Myocyte (in vitro differentiated cells): ENCODE measurements around the gene SH3RF3. TPM values are rescaled to one million over a fixed set of nuclear protein-coding genes. Genes with fewer than 3 reads are reported as not detected.

Experiments
- DNase-seq: peaks from one replicate; pipeline ENCODE4 v3.0.0-alpha.2; 2012; ENCODE audit warnings: low read depth
- total RNA-seq: library from RNA; depleted of rRNA; stranded (reverse); fragments of >200 nt; gene quantifications from 2 replicates; pipeline ENCODE4 v1.2.3, GENCODE V29; 2014

The SH3RF3 gene
- total RNA-seq, 1 donor from 2014 or later, result 5.3 TPM

DNA sequence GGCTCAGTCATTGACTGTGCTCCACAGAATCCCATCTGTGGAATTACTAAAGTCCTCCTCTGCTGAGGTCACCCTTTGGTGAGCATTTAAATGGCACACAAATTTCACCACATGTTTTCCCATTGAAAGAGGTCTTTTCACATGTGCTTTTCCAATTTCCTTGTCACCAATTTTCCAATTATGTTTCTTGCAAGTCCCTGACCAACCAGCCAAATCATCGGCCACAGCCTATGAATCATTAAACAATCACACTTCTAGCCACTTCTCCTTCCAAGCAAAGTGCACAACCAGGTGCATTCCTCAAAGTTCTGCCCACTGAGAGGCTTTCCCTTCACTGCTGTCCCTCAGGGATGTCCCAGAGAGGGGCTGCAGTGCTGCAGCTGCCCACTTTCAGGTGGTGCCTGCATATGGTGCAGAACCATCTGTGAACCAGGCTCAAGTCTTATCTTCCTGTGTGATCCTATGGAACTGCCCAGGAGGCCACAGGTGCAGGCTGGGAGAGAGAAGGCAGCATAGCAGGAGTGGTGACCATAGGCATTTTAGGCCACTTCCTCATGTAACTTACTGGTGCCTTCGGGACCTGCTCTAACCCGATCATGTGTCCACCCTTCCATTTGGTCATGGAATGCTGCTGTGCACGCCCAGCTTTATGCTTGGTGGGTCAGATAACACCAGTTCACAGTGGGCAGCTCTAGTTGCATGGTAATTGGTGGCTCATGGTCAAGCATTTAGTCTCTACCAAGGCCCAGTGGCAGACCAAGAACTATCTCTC is 331.7 kb downstream of the SH3RF3 start:
- peak; percentile 30 for DNase-seq

DNA sequence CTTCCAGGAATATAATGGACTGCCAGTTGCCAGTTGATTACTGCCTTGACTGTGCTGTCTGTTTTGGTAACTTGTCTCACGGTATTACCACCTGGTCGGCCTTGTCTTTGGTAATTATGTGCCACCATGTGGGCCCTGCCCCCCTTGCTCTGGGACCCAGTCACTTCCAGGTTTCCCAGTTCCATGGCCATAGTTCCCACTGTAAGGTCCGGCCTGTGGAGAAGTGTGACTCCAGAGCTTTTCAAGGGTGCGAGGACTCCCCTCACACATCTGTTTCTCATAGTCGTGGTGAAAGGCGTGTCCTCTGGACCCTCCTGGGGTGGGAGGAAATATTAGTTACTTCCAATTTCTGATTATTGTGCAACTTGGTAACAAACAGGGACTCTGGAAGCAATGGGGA is 334.2 kb downstream of the SH3RF3 start:
- DNase-seq, result no peak

DNA sequence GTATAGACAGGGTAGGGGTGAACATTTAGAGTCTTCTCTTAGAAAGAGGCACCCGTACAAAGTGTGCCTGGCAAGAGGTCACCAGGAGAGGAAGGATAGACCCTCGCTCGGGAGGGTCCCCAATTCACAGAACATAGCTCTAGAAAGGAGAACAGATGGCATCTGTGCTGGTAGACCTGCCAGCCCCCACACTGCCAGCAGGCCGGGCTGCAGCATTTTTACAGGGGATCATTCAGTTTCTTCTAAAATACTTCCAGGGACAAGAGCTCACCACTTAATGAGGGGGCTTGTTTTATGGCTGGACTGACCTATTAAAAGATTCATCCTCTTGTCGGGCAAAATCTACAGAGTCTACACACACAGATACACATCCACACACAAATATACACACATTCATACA is 334.9 kb downstream of the SH3RF3 start:
- no peak for DNase-seq

DNA sequence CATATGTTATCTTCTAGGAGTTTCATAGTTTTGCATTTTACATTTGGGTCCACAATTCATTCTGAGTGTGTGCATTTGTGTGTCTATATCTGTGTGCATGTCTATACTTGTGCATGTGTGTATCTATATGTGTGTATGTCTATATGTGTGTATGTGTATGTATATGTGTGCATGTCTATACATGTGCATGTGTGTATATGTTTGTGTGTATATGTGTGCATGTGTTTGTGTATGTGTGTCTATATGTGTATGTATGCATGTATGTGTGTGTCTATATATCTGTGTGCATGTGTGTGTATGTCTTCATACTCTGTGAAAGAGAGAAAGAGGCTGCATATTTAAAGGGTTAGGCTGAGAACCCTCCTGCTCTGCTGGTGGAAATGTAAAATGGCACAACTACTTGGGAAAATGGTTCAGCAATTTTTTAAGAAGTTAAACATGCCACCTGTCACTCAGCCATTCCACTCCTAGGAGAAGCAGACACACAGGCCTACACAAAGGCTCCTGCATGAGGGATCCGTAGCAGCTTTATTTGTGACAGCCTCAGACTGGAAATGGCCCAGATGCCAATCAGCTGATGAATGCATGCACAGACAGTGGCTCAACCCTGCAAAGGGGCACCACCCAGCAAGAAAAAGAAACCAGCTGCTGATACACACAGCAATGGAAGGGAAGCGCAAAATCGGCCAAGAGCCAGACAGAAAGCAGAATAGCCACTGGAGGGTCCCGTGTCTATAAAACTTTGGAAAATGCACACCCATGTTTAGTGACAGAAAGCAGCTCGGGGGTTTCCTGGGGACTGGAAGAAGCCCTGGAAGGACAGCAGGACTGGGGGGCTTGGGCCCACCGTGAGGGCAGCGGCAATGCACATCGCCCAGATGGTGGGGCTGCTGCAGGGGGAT is 337.9 kb downstream of the SH3RF3 start:
- peak; percentile 94 for DNase-seq

DNA sequence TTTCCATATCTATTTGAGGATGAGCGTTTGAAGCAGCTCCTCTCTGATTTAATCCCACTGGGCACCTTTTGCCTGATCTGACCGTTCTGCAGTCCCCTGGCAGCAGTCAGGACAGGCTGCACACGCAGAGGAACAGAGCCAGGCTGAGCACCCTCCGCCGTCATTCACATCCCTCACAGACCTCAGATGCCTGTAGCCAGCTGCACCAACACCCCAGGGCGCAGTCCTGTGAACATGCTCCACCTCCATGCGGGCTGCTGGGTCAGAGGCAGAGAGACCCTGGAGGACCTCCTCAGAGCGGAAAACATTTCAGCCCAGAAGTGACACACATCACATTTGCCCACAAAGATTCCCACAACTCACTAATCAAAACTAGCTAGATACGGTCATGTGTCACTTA is 338.7 kb downstream of the SH3RF3 start:
- peak; percentile 86 for DNase-seq

DNA sequence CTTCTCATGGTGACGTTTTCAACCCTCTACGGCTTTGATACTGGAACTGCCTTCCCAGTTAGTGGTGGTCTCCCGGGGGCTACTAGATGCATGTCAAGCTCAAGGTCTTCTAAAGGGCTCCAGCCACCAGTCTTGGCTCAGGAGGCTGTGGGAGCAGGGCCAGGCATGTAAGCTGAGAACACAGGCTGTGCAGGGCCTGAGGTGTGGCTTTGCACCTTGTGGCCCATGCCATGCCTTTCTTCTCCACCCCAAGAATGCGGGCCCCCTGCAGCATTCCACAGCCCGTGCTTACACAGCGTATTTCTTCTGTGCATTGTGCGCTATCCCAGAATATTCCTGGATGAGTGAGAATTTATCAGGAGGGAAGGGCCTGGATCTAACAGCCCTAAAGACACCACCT is 339.9 kb downstream of the SH3RF3 start:
- DNase-seq, result no peak

DNA sequence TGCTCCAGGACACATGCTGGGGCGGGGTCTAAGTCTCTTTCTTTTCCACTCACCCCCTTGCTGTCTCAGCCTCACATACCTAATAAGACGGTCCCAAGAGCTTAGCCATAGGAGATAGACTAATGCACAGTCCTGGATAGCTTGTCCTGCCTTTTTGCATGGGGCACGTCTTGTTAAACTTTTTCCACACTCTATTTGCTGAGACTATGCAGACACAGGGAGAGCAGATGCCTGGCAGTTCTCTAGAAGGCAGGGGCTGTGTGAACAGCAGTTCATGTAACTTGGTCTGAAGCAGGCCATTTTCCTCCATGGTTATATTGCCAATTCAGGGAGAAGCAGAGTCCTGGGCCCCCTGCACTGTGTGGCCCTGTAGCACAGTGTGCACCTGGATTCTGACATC is 342.7 kb downstream of the SH3RF3 start:
- no peak for DNase-seq

DNA sequence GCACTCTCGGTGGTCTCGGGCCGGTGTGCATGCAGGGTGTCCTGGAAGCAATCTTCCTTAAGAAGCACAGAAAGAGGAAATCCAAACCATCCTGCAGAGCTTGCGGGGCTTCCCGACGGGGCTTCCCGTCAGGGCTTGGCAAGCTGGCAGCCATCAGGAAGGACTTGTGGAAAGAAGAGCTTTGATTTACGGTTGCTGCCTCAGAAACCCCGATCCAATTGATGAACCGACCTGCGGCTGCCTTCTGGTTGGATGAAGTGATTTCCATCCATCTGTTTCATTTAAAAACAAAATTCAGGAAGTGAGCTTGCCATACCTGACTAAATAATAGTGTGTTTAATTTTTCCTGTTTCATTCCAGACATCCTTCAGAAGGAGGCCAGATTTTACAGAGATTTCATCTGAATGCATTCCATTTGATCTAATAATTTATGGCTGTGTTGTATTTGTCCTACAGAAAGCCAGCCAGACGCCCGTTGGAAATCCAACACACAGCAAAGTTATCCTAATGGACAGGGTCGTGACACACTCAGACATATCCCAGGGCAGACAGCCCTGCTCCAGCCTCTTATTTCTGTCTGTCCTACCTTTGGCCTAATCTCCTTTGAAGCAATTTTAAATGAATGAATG is 343.4 kb downstream of the SH3RF3 start:
- no peak for DNase-seq

DNA sequence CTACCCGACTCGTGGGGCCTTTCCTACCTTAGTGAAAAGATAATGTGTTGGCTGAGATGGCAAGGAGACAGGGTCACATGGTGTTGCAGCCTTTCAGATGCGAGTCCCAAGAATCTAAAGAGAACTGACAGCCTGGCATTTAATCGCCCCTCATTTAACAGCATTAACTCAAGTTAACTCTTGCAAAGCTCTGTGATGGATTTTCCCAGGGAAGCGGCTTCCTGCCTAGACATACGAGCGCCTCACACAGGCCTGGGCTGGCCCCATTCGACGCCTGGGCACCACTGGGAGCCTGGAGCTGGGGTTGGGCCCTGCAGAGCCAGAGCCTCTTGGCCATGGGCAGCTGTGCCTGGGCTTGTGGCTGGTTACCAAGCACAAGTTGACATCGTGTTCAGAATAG is 344.0 kb downstream of the SH3RF3 start:
- DNase-seq, result no peak

DNA sequence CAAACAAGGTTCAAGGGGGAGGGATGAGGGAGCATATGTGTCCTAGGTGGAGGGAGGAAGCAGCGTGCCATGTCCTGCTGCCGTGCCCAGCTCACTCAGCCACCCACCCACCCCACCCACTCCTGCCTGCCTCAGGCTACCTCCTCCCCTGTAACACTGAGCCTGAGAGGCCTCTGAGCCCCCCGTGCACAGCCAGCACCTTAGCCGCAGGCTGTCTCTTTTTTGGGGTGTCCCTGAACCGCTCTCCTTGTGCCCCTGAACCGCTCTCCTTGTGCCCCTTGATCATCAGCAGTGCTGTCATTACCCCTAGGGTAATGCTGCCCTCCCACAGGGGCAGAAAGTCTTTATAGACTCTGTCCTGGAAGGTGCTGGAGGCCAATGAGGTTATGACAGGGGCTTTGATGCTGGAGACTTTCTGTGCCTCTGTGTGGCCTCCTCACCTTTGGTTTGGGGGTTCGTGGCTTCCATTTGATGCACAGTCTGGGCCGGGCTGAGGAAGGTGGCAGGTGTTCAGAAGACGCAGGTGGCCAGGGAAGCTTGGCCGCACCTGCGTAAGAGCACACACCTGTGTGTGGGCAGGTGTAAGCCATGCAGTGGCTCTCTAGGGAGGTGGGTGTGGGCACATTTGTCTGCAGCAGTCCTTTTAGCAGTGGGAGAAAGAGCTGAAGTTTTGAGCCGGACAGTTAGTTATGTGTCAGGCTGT is 344.8 kb downstream of the SH3RF3 start:
- no peak for DNase-seq

DNA sequence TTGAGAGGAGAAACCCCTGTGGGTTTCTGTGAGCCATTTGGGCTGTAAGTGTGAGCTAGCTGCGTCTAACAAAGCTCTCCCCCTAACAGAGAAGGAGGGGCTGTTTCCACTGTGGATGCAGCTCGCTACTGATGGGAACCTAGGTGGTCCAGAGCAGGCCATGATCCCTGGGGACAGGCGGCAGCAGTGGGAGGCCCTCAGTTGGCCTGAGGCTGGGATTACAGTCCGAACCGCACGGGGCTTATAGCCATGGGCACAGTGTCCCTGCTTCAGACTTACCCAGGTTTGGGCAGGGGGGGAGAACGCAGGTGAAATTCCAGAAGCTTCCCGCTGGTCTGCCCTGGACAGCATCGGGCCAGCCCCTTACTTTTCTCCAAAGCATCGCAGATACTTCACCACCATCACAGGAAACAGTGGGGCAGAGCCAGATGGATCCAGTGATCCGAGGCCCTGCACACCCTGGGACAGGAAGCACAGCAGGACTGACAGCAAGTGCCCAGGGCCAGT is 345.4 kb downstream of the SH3RF3 start:
- no peak for DNase-seq

DNA sequence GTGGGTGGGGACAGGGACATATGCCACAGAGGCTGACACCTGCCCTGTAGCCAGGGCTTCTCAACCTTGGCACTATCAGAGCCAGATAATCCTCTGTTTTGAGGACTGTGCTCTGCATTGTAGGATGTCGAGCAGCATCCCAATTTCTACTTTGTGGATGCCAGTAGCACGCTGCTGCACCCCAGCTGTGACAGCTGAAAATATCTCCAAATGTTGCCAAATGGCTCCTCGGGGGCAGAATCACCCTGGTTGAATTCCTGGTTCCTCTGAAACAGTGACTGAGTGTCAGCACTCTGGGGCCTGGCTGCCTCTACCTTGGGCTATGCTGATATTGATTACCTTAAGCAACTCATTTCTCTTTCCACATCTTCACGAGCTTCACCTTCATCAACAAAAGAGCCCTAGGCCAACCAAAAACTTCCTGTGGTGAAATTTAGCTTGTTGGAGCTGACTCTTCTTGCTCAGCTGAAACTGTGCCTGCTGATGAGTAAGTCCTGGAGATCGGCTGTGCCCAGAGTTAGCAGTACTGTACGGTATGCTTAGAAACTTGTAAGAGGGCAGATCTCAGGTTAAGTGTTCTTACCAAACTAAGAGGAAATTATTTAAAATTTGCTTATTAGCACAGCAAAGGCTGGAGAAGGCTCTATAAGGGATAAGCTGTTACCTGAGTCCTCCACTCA is 346.7 kb downstream of the SH3RF3 start:
- DNase-seq, result peak; percentile 51

DNA sequence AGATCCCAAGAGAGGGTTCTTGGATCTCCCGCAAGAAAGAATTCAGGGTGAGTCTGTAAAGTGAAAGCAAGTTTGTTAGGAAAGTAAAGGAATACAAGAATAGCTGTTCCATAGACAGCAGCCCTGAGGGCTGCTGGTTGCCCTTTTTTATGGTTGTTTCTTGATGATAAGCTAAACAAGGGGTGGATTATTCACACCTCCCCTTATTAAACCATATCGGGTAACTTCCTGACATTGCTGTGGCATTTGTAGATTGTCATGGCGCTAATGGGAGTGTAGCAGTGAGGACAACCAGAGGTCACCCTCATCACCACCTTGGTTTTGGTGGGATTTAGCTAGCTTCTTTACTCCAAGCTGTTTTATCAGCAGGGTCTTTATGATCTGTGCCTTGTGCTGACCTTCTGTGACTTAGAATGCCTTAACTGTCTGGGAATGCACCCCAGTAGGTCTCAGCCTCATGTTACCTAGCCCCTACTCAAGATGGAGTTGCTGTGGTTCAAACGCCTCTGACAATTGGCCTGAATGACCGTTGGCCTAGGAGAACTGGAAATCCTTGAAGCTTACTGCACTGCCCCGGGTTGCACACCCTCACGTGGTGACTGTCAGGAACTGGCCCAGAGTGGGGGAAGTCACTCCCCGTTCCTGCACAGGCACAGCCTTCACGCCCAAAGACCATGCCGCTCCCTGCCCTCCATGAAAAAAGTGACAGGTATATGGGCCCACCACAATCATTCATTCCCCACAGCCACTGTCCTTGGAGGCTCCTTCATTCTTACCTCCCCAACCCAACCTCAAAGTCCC is 347.8 kb downstream of the SH3RF3 start:
- no peak for DNase-seq

DNA sequence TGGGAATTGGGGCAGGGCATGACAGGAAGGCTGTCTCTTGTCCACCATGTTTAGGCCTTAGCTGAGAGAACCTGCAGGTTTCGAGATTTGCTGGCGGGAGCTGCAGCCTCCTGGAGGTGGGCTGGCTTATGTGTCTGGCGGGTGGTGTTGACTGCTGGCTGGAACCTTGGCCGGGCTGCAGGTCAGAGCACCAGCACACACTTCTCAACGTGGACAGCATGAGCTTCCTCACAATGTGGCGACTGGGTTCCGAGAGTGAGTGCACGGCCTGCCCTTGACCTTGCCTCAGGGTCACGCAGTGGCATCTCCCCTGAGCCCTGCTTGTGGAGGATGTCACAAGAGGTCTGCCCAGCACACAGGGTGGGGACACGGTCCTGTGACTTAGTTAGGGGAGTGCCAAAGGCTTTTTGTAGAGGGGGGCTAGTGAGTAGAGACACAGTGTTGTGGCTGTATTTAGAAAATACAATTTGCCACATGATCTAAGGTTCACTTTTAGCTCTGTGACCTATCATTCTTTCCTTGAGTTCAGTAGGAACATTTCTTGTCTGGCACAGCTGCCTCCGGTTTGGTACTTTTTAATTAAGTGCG is 350.0 kb downstream of the SH3RF3 start:
- DNase-seq, result no peak

DNA sequence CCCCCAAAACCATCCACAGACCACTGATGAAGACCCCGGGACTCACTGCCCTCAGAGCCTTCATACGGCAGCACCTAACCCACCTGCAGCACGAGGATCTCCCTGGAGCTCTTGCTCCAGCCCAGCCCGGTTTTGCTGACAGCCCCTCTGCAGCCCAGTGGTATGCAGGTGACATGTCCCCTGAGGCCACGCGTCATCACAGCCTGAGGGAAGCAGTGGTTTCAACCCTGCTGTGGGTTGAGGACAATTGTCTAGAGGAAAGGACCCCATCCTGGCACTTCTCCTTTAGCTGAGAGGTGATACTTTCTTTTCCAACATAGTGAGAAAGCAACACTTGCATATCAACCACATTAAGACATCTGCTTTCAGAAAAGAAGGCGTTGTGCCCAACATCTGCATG is 350.8 kb downstream of the SH3RF3 start:
- DNase-seq, result no peak

DNA sequence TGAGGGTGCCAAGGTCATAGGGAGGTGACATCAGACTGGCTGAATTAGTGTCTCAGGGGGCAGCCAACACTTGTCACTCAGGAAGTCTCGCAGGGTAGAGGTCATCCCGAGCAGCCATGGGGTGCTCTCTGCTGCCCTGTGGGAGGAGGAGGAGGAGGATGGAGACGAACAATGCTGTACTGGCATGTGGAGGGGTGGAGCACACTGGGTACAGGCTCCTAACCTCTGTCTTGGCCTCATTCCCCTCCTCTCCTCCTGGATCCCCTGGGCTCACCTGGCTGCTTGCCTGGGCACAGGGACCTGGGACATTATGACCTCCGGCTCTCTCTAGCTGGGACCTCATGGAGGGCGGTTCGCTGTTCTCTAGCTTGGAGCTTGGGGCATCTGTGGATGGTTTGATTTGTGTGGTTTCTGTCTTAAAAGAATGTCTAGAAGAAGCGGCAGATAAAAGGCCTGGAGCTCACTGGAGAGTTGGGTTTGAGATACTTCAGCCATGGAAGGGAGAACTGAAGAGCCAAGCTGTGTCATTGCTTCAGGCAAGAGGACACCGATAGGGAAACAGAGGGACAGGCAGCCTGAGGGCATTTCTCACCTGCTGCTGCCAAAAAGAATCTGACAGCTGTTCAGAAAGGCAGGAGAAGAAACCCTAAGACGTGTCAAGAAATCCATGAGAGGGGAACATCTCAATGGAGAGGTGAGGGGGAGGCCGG is 351.6 kb downstream of the SH3RF3 start:
- no peak for DNase-seq

DNA sequence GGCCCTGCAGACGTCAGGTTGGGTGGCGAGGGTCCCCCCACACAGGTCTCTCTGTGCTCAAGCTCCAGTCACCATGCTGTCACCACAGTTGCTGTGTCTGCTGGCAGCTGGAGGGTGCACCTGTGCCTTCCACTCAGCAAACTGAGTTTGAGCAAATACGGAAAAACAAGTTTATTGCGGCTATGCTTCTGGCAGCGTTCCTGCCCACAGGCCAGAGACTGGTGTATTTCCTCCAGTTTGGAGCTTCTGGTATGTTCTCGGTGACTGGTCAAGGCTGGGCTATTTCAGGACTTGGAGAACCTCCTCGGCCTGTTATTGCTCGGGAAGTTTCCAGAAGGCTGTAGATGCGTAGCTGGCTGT is 352.2 kb downstream of the SH3RF3 start:
- peak; percentile 95 for DNase-seq

DNA sequence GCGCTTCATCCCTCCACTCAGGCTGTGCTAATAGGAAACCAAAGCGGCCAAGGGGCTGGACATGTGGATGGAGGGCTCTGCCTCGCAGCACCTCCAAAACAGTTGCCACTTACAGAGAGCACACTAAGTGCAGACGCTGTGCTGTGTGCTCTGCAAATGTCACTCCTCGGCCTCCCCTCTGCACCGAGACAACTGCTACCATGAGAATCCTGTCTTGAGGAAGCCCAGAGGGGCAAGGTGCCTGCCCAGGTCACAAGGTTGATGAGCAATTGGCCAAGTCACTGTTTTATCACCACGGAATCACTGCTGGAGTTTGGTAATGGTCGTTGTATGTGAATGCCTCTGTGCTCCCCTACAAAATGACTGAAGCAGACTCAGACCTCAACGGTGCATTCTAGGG is 352.6 kb downstream of the SH3RF3 start:
- no peak for DNase-seq

DNA sequence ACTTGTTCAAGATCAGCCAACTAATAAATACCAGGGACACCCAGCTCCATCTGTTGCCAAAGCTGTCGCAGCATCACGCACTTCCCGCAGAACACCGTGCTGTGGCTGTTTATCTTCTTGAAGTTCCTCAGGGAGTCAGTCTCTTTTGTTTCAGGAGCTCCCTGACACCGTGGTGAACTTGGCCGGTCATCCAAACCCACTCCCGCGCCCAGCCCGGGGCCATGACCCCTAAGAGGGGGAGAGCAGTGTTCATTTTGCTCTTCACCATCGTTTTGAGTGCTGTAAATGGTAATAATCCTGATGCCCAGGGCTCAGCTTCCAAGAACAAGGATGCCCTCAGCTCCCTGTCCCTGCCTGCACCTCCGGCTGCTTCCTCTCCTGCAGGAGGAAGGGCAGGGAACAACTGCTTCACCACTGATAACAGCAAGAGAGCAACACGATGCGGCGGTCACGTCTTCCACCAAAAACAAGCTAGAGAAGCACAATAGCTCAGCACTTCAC is 353.4 kb downstream of the SH3RF3 start:
- no peak for DNase-seq
